HepG2 (cell line): Measurements from ENCODE around the gene GSK3A. TPM values are rescaled to one million over a fixed set of nuclear protein-coding genes. Genes with fewer than 3 reads are reported as not detected.

ENCODE experiments used
- CAMTA2 ChIP-seq: sonication (generic); formaldehyde crosslinking; IDR thresholded peaks from 2 replicates; pipeline ENCODE4 v1.4.0; 2020; ENCODE audit warnings: mild to moderate bottlenecking, missing genetic modification reagents, borderline replicate concordance
- DNMT1 ChIP-seq: sonication (generic); formaldehyde crosslinking; IDR thresholded peaks from 2 replicates; pipeline ENCODE4 v1.5.1; 2020; ENCODE audit warnings: mild to moderate bottlenecking, missing genetic modification reagents
- FOXJ3 ChIP-seq: sonication (generic); formaldehyde crosslinking; IDR thresholded peaks from 2 replicates; pipeline ENCODE4 v1.4.0; 2020; ENCODE audit warnings: missing genetic modification reagents, mild to moderate bottlenecking, borderline replicate concordance
- HNF4A ChIP-seq: sonication (generic); formaldehyde crosslinking; IDR thresholded peaks from 2 replicates; pipeline ENCODE4 v1.4.0; 2020; ENCODE audit warnings: missing genetic modification reagents
- IRF2 ChIP-seq: IDR thresholded peaks from 2 replicates; pipeline ENCODE4 v1.6.1; 2018; ENCODE audit warnings: missing genetic modification reagents, missing compliant biosample characterization
- KAT8 ChIP-seq: IDR thresholded peaks from 2 replicates; pipeline ENCODE4 v1.6.1; 2016; ENCODE audit warnings: missing genetic modification reagents, missing compliant biosample characterization
- MED8 ChIP-seq: sonication (generic); formaldehyde crosslinking; IDR thresholded peaks from 2 replicates; pipeline ENCODE4 v1.8.1; 2023; ENCODE audit warnings: mild to moderate bottlenecking, missing genetic modification reagents; ENCODE audit not compliant: insufficient replicate concordance
- PRDM4 ChIP-seq: sonication (generic); formaldehyde crosslinking; IDR thresholded peaks from 2 replicates; pipeline ENCODE4 v1.9.0; 2021; ENCODE audit warnings: missing genetic modification reagents, borderline replicate concordance
- PTBP1 ChIP-seq: fragments of 200-400 bp; formaldehyde crosslinking; IDR thresholded peaks from 2 replicates; pipeline ENCODE4 v1.6.1; 2018; ENCODE audit warnings: low read length, low read depth; ENCODE audit not compliant: poor library complexity, severe bottlenecking
- RAD21 ChIP-seq: fragments of 450-650 bp; formaldehyde crosslinking; IDR thresholded peaks from 2 replicates; pipeline ENCODE4 v1.5.0; 2020; ENCODE audit warnings: mild to moderate bottlenecking
- RBFOX2 ChIP-seq: fragments of 200-400 bp; formaldehyde crosslinking; IDR thresholded peaks from 2 replicates; pipeline ENCODE4 v1.6.1; 2017; ENCODE audit warnings: low read depth, mild to moderate bottlenecking, low read length
- TOPORS ChIP-seq: sonication (generic); formaldehyde crosslinking; IDR thresholded peaks from 2 replicates; pipeline ENCODE4 v1.8.0; 2023; ENCODE audit warnings: mild to moderate bottlenecking, missing genetic modification reagents
- ZBTB43 ChIP-seq: sonication (generic); formaldehyde crosslinking; conservative IDR thresholded peaks from 2 replicates; pipeline ENCODE4 v1.4.0; 2020; ENCODE audit warnings: missing genetic modification reagents
- ZBTB46 ChIP-seq: sonication (generic); formaldehyde crosslinking; IDR thresholded peaks from 2 replicates; pipeline ENCODE4 v1.4.0; 2020; ENCODE audit warnings: mild to moderate bottlenecking, missing genetic modification reagents, borderline replicate concordance
- ZNF160 ChIP-seq: sonication (generic); formaldehyde crosslinking; IDR thresholded peaks from 2 replicates; pipeline ENCODE4 v1.8.0; 2022; ENCODE audit warnings: mild to moderate bottlenecking, inconsistent platforms, missing genetic modification reagents
- ZNF296 ChIP-seq: sonication (generic); formaldehyde crosslinking; conservative IDR thresholded peaks from 2 replicates; pipeline ENCODE4 v1.5.0; 2020; ENCODE audit warnings: mild to moderate bottlenecking, missing genetic modification reagents
- ZNF333 ChIP-seq: sonication (generic); formaldehyde crosslinking; IDR thresholded peaks from 2 replicates; pipeline ENCODE4 v1.4.0; 2020; ENCODE audit warnings: mild to moderate bottlenecking, missing genetic modification reagents, borderline replicate concordance
- ZNF503 ChIP-seq: sonication (generic); formaldehyde crosslinking; IDR thresholded peaks from 2 replicates; pipeline ENCODE4 v1.4.0; 2020; ENCODE audit warnings: missing genetic modification reagents
- ZNF678 ChIP-seq: sonication (generic); formaldehyde crosslinking; IDR thresholded peaks from 2 replicates; pipeline ENCODE4 v1.4.0; 2020; ENCODE audit warnings: mild to moderate bottlenecking, missing genetic modification reagents
- ZNF7 ChIP-seq: IDR thresholded peaks from 2 replicates; pipeline ENCODE4 v1.6.1; 2016; ENCODE audit warnings: missing biosample characterization, missing genetic modification reagents
- ZNF766 ChIP-seq: sonication (generic); formaldehyde crosslinking; IDR thresholded peaks from 2 replicates; pipeline ENCODE4 v1.5.0; 2020; ENCODE audit warnings: missing genetic modification reagents, borderline replicate concordance
- ZNF777 ChIP-seq: sonication (generic); formaldehyde crosslinking; IDR thresholded peaks from 2 replicates; pipeline ENCODE4 v1.4.0; 2020; ENCODE audit warnings: missing genetic modification reagents
- ZNF792 ChIP-seq: IDR thresholded peaks from 2 replicates; pipeline ENCODE4 v1.6.1; 2016
- polyA plus RNA-seq, 8 experiments: library from polyadenylated mRNA; depleted of rRNA in 3 of 8; stranded (reverse) in 7 of 8; unstranded in 1 of 8; fragments of >200 nt; fragmentation: Illumina TruSeq in 4 of 8; extraction: Trizol in 4 of 8; gene quantifications; 2 replicates each; pipeline versions ENCODE4 v1.2.1 to v1.2.3, GENCODE V29; 2011 to 2016; ENCODE audit warnings: low read depth in 4 of 8, missing spikeins in 1 of 8, mixed read lengths in 1 of 8; ENCODE audit not compliant: insufficient read depth in 1 of 8
- total RNA-seq, 5 experiments: library from RNA; depleted of rRNA; stranded (reverse); fragments of >200 nt; fragmentation: Illumina TruSeq; extraction: Trizol; gene quantifications; 2 replicates each; pipeline ENCODE4 v1.2.3, GENCODE V29; 2016; ENCODE audit warnings: low read depth in 1 of 5

Gene GSK3A
- total and polyA plus RNA-seq, 2 of the 13 experiments (the other 11 are each of a cell fraction or from before 2014, with no cell fraction given): 16.9 to 52.5 TPM

- no peak for TF ChIP-seq HNF4A
- no peak for TF ChIP-seq PRDM4 (CRISPR knock-in tag)
- peak; percentile 57 for TF ChIP-seq ZNF777 (CRISPR knock-in tag)
- no peak for TF ChIP-seq ZBTB43 (CRISPR knock-in tag)
- TF ChIP-seq ZNF503: no peak
- TF ChIP-seq ZNF7 (CRISPR knock-in tag): no peak
- no peak for TF ChIP-seq CAMTA2 (CRISPR knock-in tag)
- TF ChIP-seq ZNF296 (CRISPR knock-in tag): no peak
- TF ChIP-seq ZNF678: no peak
- TF ChIP-seq TOPORS (CRISPR knock-in tag): 0 out of 2 replicates have a peak, but pooled peaks have one; percentile 11
- TF ChIP-seq KAT8 (CRISPR knock-in tag): no peak
- TF ChIP-seq ZBTB46 (CRISPR knock-in tag): no peak
- TF ChIP-seq RBFOX2: peak; percentile 94
- no peak for TF ChIP-seq DNMT1
- TF ChIP-seq PTBP1: no peak
- TF ChIP-seq IRF2 (CRISPR knock-in tag): no peak; the same call in 1 of the 2 replicates
- no peak for TF ChIP-seq ZNF792 (CRISPR knock-in tag)
- TF ChIP-seq ZNF333 (CRISPR knock-in tag): no peak
- peak; percentile 35; the same call in 1 of the 2 replicates for TF ChIP-seq RAD21 (CRISPR knock-in tag)
- no peak for TF ChIP-seq FOXJ3 (CRISPR knock-in tag)
- no peak for TF ChIP-seq ZNF160 (CRISPR knock-in tag)
- no peak for TF ChIP-seq MED8 (CRISPR knock-in tag)
- no peak for TF ChIP-seq ZNF766
These were observed 12.7 kb upstream of the GSK3A start, which contains the start of gene ERF (continued) for GRCh38 chr19:42254850-42255765.
